Erythroblast (primary cell): ENCODE results near the gene CACNA1D.

Experiments used
- GATA1 ChIP-seq: IDR thresholded peaks from 2 replicates; pipeline ENCODE4 v1.6.1; 2011; ENCODE audit warnings: low read depth, mild to moderate bottlenecking, control low read depth, low read length, moderate library complexity
- POLR2A ChIP-seq: IDR thresholded peaks from 2 replicates; pipeline ENCODE4 v1.6.1; 2011; ENCODE audit warnings: mild to moderate bottlenecking, low read length

GRCh38 chr3:53744351-53744750, 249.9 kb downstream of the CACNA1D start:
- TF ChIP-seq POLR2A = no peak
- no peak for TF ChIP-seq GATA1
